HepG2 (cell line): Measurements from ENCODE around the gene OSBPL9. TPM values are rescaled to one million over a fixed set of nuclear protein-coding genes. Genes with fewer than 3 reads are reported as not detected.

Experiments used
- ARNT2 ChIP-seq: sonication (generic); formaldehyde crosslinking; IDR thresholded peaks from 2 replicates; pipeline ENCODE4 v1.8.0; 2022; ENCODE audit warnings: mild to moderate bottlenecking, low read depth, missing genetic modification reagents, moderate library complexity
- BHLHE40 ChIP-seq: IDR thresholded peaks from 2 replicates; pipeline ENCODE4 v1.6.1; 2011; ENCODE audit warnings: low read length, improper control_type of control experiment
- BORCS8-MEF2B ChIP-seq: sonication (generic); formaldehyde crosslinking; IDR thresholded peaks from 2 replicates; pipeline ENCODE4 v1.8.0; 2022; ENCODE audit warnings: mild to moderate bottlenecking, missing genetic modification reagents
- CHD4 ChIP-seq: fragments of 200-600 bp; sonication (generic); IDR thresholded peaks from 2 replicates; pipeline ENCODE4 v1.7.0; 2017; ENCODE audit warnings: mild to moderate bottlenecking, low read length, borderline replicate concordance
- ELF4 ChIP-seq: sonication (generic); formaldehyde crosslinking; IDR thresholded peaks from 2 replicates; pipeline ENCODE4 v1.5.0; 2020; ENCODE audit warnings: missing genetic modification reagents, mild to moderate bottlenecking, moderate library complexity, borderline replicate concordance
- FOXK1 ChIP-seq: sonication (generic); formaldehyde crosslinking; IDR thresholded peaks from 2 replicates; pipeline ENCODE4 v1.4.0; 2020; ENCODE audit warnings: low read depth, missing genetic modification reagents, borderline replicate concordance
- HOXD1 ChIP-seq: sonication (generic); formaldehyde crosslinking; IDR thresholded peaks from 2 replicates; pipeline ENCODE4 v1.5.0; 2020; ENCODE audit warnings: missing genetic modification reagents
- MTA1 ChIP-seq: sonication (generic); formaldehyde crosslinking; IDR thresholded peaks from 2 replicates; pipeline ENCODE4 v1.4.0; 2020; ENCODE audit warnings: missing genetic modification reagents, mild to moderate bottlenecking, borderline replicate concordance
- NFIC ChIP-seq: IDR thresholded peaks from 2 replicates; pipeline ENCODE4 v1.6.1; 2012; ENCODE audit warnings: mild to moderate bottlenecking, low read length, inconsistent platforms
- PHB2 ChIP-seq: fragments of 450-650 bp; IDR thresholded peaks from 2 replicates; pipeline ENCODE4 v1.6.1; 2018; ENCODE audit not compliant: partially characterized antibody
- SCMH1 ChIP-seq: sonication (generic); formaldehyde crosslinking; IDR thresholded peaks from 2 replicates; pipeline ENCODE4 v1.9.0; 2021; ENCODE audit warnings: missing genetic modification reagents, mild to moderate bottlenecking, borderline replicate concordance
- SMAD9 ChIP-seq: sonication (generic); formaldehyde crosslinking; IDR thresholded peaks from 2 replicates; pipeline ENCODE4 v1.5.1; 2020; ENCODE audit warnings: mild to moderate bottlenecking, missing genetic modification reagents
- TOPORS ChIP-seq: sonication (generic); formaldehyde crosslinking; IDR thresholded peaks from 2 replicates; pipeline ENCODE4 v1.8.0; 2023; ENCODE audit warnings: mild to moderate bottlenecking, missing genetic modification reagents
- YY1 ChIP-seq: IDR thresholded peaks from 2 replicates; pipeline ENCODE4 v1.6.1; 2011; ENCODE audit warnings: low read length, low read depth, moderate library complexity, mild to moderate bottlenecking; ENCODE audit not compliant: insufficient read depth, insufficient replicate concordance
- ZFP82 ChIP-seq: sonication (generic); formaldehyde crosslinking; IDR thresholded peaks from 2 replicates; pipeline ENCODE4 v1.5.1; 2020; ENCODE audit warnings: mild to moderate bottlenecking, missing genetic modification reagents, borderline replicate concordance
- ZNF350 ChIP-seq: sonication (generic); formaldehyde crosslinking; IDR thresholded peaks from 2 replicates; pipeline ENCODE4 v1.4.0; 2020; ENCODE audit warnings: mild to moderate bottlenecking, low read depth, missing genetic modification reagents, borderline replicate concordance
- ZNF562 ChIP-seq: sonication (generic); formaldehyde crosslinking; IDR thresholded peaks from 2 replicates; pipeline ENCODE4 v1.8.0; 2022; ENCODE audit warnings: missing genetic modification reagents, borderline replicate concordance
- ZNF644 ChIP-seq: IDR thresholded peaks from 2 replicates; pipeline ENCODE4 v1.6.1; 2016; ENCODE audit warnings: low read depth
- ZNF746 ChIP-seq: sonication (generic); formaldehyde crosslinking; IDR thresholded peaks from 2 replicates; pipeline ENCODE4 v1.8.0; 2022; ENCODE audit warnings: mild to moderate bottlenecking, missing genetic modification reagents
- polyA plus RNA-seq, 8 experiments: library from polyadenylated mRNA; depleted of rRNA in 3 of 8; stranded (reverse) in 7 of 8; unstranded in 1 of 8; fragments of >200 nt; fragmentation: Illumina TruSeq in 4 of 8; extraction: Trizol in 4 of 8; gene quantifications; 2 replicates each; pipeline versions ENCODE4 v1.2.1 to v1.2.3, GENCODE V29; 2011 to 2016; ENCODE audit warnings: low read depth in 4 of 8, missing spikeins in 1 of 8, mixed read lengths in 1 of 8; ENCODE audit not compliant: insufficient read depth in 1 of 8
- total RNA-seq, 5 experiments: library from RNA; depleted of rRNA; stranded (reverse); fragments of >200 nt; fragmentation: Illumina TruSeq; extraction: Trizol; gene quantifications; 2 replicates each; pipeline ENCODE4 v1.2.3, GENCODE V29; 2016; ENCODE audit warnings: low read depth in 1 of 5
- TF ChIP-seq, protein P1 (sequence below): sonication (generic); formaldehyde crosslinking; conservative IDR thresholded peaks from 2 replicates; pipeline ENCODE4 v1.4.0; 2020; ENCODE audit warnings: missing genetic modification reagents
- TF ChIP-seq, protein P2 (sequence below): sonication (generic); formaldehyde crosslinking; IDR thresholded peaks from 2 replicates; pipeline ENCODE4 v1.5.1; 2020; ENCODE audit warnings: missing genetic modification reagents, mild to moderate bottlenecking, borderline replicate concordance
- TF ChIP-seq, protein P3 (sequence below): sonication (generic); formaldehyde crosslinking; IDR thresholded peaks from 2 replicates; pipeline ENCODE4 v1.8.1; 2023; ENCODE audit warnings: missing genetic modification reagents, mild to moderate bottlenecking, borderline replicate concordance
- TF ChIP-seq, protein P4 (sequence below): sonication (generic); IDR thresholded peaks from 2 replicates; pipeline ENCODE4 v1.6.1; 2016; ENCODE audit warnings: low read depth, borderline replicate concordance

OSBPL9 gene
- total and polyA plus RNA-seq, 2 of the 13 experiments (the other 11 are each of a cell fraction or from before 2014, with no cell fraction given) = 83.6 to 142 TPM

DNA sequence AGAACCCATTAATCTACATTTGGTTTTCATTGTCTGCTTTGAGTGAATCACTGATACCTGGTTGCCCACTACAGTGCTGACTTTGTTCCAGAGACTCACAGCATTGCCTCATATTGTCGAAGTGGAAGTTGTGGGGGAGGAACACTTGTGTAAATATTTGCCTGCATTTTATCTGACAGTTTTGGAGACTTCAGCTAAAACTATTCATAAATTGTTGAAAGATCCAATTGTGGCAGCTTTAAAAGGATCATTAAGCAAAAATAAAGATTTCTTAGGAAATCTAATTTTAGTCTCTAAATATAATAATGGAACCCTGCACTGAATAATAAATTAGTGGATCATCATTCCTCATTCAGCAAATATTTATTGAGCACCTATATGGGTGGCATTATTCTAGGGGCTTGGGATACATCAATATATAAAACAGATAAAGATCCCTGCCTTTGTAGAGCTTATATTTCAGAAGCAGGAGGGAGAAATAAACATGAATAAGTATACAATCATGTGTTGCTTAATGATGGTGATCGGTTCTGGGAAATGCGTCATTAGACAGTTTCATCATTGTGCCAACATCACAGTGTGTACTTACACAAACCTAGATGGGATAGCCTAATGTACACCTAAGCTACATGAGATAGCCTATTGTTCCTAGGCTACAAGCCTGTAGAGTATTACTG, 73.5 kb downstream of the OSBPL9 start (continued):
- TF ChIP-seq, protein P1, sequence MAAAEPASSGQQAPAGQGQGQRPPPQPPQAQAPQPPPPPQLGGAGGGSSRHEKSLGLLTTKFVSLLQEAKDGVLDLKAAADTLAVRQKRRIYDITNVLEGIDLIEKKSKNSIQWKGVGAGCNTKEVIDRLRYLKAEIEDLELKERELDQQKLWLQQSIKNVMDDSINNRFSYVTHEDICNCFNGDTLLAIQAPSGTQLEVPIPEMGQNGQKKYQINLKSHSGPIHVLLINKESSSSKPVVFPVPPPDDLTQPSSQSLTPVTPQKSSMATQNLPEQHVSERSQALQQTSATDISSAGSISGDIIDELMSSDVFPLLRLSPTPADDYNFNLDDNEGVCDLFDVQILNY (CRISPR knock-in tag) = no peak
- TF ChIP-seq ZNF746 (CRISPR knock-in tag) (no peak), ARNT2 (CRISPR knock-in tag) (no peak), YY1 (no peak), ELF4 (CRISPR knock-in tag) (no peak), ZNF644 (CRISPR knock-in tag) (peak; percentile 55), ZFP82 (CRISPR knock-in tag) (peak; percentile 33; the same call in 1 of the 2 replicates), HOXD1 (CRISPR knock-in tag) (peak; percentile 94), ZNF562 (no peak), SMAD9 (CRISPR knock-in tag) (no peak), NFIC (peak; percentile 75), CHD4 (peak; percentile 97; the same call in 1 of the 2 replicates), PHB2 (no peak), TOPORS (no peak), BORCS8-MEF2B (CRISPR knock-in tag) (no peak), SCMH1 (no peak), FOXK1 (CRISPR knock-in tag) (peak; percentile 87; the same call in 1 of the 2 replicates), BHLHE40 (no peak), MTA1 (no peak; the same call in 1 of the 2 replicates), ZNF350 (no peak)
- TF ChIP-seq, protein P2, sequence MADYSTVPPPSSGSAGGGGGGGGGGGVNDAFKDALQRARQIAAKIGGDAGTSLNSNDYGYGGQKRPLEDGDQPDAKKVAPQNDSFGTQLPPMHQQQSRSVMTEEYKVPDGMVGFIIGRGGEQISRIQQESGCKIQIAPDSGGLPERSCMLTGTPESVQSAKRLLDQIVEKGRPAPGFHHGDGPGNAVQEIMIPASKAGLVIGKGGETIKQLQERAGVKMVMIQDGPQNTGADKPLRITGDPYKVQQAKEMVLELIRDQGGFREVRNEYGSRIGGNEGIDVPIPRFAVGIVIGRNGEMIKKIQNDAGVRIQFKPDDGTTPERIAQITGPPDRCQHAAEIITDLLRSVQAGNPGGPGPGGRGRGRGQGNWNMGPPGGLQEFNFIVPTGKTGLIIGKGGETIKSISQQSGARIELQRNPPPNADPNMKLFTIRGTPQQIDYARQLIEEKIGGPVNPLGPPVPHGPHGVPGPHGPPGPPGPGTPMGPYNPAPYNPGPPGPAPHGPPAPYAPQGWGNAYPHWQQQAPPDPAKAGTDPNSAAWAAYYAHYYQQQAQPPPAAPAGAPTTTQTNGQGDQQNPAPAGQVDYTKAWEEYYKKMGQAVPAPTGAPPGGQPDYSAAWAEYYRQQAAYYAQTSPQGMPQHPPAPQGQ (CRISPR knock-in tag) = no peak
- TF ChIP-seq, protein P3, sequence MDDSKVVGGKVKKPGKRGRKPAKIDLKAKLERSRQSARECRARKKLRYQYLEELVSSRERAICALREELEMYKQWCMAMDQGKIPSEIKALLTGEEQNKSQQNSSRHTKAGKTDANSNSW (CRISPR knock-in tag) = no peak
- TF ChIP-seq, protein P4, sequence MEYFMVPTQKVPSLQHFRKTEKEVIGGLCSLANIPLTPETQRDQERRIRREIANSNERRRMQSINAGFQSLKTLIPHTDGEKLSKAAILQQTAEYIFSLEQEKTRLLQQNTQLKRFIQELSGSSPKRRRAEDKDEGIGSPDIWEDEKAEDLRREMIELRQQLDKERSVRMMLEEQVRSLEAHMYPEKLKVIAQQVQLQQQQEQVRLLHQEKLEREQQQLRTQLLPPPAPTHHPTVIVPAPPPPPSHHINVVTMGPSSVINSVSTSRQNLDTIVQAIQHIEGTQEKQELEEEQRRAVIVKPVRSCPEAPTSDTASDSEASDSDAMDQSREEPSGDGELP = peak; percentile 35; the same call in 1 of the 2 replicates
